Measurements from ENCODE around the gene IRF5. TPM values are rescaled to one million over a fixed set of nuclear protein-coding genes. Genes with fewer than 3 reads are reported as not detected.

Gene IRF5
- total RNA-seq, 1 experiment from 2014 or later: 13.4 TPM

- Mint-ChIP-seq H3K27ac (ENCODE audit: unreplicated experiment) (no peak overlapping the region), H3K9me3 (ENCODE audit: low read depth, unreplicated experiment) (no peaks in the 10 kb centered on the region), H3K27me3 (ENCODE audit: unreplicated experiment) (no peaks in the 10 kb centered on the region), H3K4me3 (ENCODE audit: low read depth, unreplicated experiment) (no peak overlapping the region), H3K36me3 (ENCODE audit: insufficient read depth, unreplicated experiment) (peaks cover 36% of the 10 kb centered on the region), H3K4me1 (ENCODE audit: low read depth, unreplicated experiment) (peaks cover 15% of the 10 kb centered on the region)
- CTCF ChIA-PET: no interaction called here
- no peak for DNase-seq
- intact Hi-C loops (cut with micrococcal nuclease; ENCODE audit: unreplicated experiment): no loop called here
- BruUV-seq (replicated peaks): no TSS peak
- TF ChIP-seq, protein P1, sequence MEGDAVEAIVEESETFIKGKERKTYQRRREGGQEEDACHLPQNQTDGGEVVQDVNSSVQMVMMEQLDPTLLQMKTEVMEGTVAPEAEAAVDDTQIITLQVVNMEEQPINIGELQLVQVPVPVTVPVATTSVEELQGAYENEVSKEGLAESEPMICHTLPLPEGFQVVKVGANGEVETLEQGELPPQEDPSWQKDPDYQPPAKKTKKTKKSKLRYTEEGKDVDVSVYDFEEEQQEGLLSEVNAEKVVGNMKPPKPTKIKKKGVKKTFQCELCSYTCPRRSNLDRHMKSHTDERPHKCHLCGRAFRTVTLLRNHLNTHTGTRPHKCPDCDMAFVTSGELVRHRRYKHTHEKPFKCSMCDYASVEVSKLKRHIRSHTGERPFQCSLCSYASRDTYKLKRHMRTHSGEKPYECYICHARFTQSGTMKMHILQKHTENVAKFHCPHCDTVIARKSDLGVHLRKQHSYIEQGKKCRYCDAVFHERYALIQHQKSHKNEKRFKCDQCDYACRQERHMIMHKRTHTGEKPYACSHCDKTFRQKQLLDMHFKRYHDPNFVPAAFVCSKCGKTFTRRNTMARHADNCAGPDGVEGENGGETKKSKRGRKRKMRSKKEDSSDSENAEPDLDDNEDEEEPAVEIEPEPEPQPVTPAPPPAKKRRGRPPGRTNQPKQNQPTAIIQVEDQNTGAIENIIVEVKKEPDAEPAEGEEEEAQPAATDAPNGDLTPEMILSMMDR (IDR thresholded peaks at IDR 0.05; ENCODE audit: unreplicated experiment): no peak
Observed at GRCh38 chr7:128962899-128963298, 25.2 kb downstream of the IRF5 start.

- no TSS peak for BruUV-seq (replicated peaks)
- Mint-ChIP-seq H3K4me3 (ENCODE audit: low read depth, unreplicated experiment) (no peak overlapping the region), H3K4me1 (ENCODE audit: low read depth, unreplicated experiment) (peaks cover 13% of the 10 kb centered on the region), H3K27me3 (ENCODE audit: unreplicated experiment) (no peaks in the 10 kb centered on the region), H3K36me3 (ENCODE audit: insufficient read depth, unreplicated experiment) (peaks cover 38% of the 10 kb centered on the region), H3K27ac (ENCODE audit: unreplicated experiment) (no peak overlapping the region), H3K9me3 (ENCODE audit: low read depth, unreplicated experiment) (no peaks in the 10 kb centered on the region)
- CTCF ChIA-PET: no interaction called here
- intact Hi-C loops (cut with micrococcal nuclease; ENCODE audit: unreplicated experiment): no loop called here
- no peak for DNase-seq
- TF ChIP-seq, protein P1 (IDR thresholded peaks at IDR 0.05; ENCODE audit: unreplicated experiment): no peak
Observed at GRCh38 chr7:128963327-128963757, 25.6 kb downstream of the IRF5 start.

- no peaks in the 10 kb centered on the region for H3K27me3 Mint-ChIP-seq (ENCODE audit: unreplicated experiment)
- CTCF ChIA-PET: no interaction called here
- H3K27ac Mint-ChIP-seq (ENCODE audit: unreplicated experiment): no peak overlapping the region
- intact Hi-C loops (cut with micrococcal nuclease; ENCODE audit: unreplicated experiment): no loop called here
- H3K36me3 Mint-ChIP-seq (ENCODE audit: insufficient read depth, unreplicated experiment): peaks cover 43% of the 10 kb centered on the region
- TF ChIP-seq, protein P1 (IDR thresholded peaks at IDR 0.05; ENCODE audit: unreplicated experiment): no peak
- DNase-seq: no peak
- H3K4me3 Mint-ChIP-seq (ENCODE audit: low read depth, unreplicated experiment): no peak overlapping the region
- no peaks in the 10 kb centered on the region for H3K4me1 Mint-ChIP-seq (ENCODE audit: low read depth, unreplicated experiment)
- H3K9me3 Mint-ChIP-seq (ENCODE audit: low read depth, unreplicated experiment): no peaks in the 10 kb centered on the region
- no TSS peak for BruUV-seq (replicated peaks)
Observed at GRCh38 chr7:128968624-128969023, 30.9 kb downstream of the IRF5 start.

- intact Hi-C loops (cut with micrococcal nuclease; ENCODE audit: unreplicated experiment): no loop called here
- TF ChIP-seq, protein P1 (IDR thresholded peaks at IDR 0.05; ENCODE audit: unreplicated experiment): no peak
- no peaks in the 10 kb centered on the region for H3K9me3 Mint-ChIP-seq (ENCODE audit: low read depth, unreplicated experiment)
- H3K27ac Mint-ChIP-seq (ENCODE audit: unreplicated experiment): no peak overlapping the region
- BruUV-seq (replicated peaks): no TSS peak
- CTCF ChIA-PET: no interaction called here
- H3K4me1 Mint-ChIP-seq (ENCODE audit: low read depth, unreplicated experiment): no peaks in the 10 kb centered on the region
- H3K36me3 Mint-ChIP-seq (ENCODE audit: insufficient read depth, unreplicated experiment): peaks cover 56% of the 10 kb centered on the region
- H3K4me3 Mint-ChIP-seq (ENCODE audit: low read depth, unreplicated experiment): no peak overlapping the region
- no peaks in the 10 kb centered on the region for H3K27me3 Mint-ChIP-seq (ENCODE audit: unreplicated experiment)
- no peak for DNase-seq
Observed at GRCh38 chr7:128974241-128974934, 36.7 kb downstream of the IRF5 start.

Measured in Calu3 (cell line).